ENCODE results near the gene BCL11A.

- TF ChIP-seq EZH2 (IDR thresholded peaks at IDR 0.05; ENCODE audit: insufficient read depth, poor library complexity, severe bottlenecking): no peak
- no peak for TF ChIP-seq EZH2phosphoT487 (IDR thresholded peaks at IDR 0.05; ENCODE audit: insufficient read depth, low read depth)
These were observed at the start of gene BCL11A for GRCh38 chr2:60553495-60554073.

Data from GM23248 (cell line).